ENCODE results near the gene PCDHGA12. TPM values are rescaled to one million over a fixed set of nuclear protein-coding genes. Genes with fewer than 3 reads are reported as not detected.

PCDHGA12 gene
- total RNA-seq (2022), result 0.79 and 0.91 TPM in 2 replicates
- Bru-seq, nascent RNA, result percentile 52 among the genes with signal in this experiment
- BruChase-seq, experiment 1, labeled RNA remaining after a 6-hour chase, result percentile 73 among the genes with signal in this experiment
- percentile 58 among the genes with signal in this experiment for BruChase-seq, experiment 2, labeled RNA remaining after a 2-hour chase
- long read RNA-seq, full-length matches to known transcripts, result 1 of 1 reads
- long read RNA-seq, partial matches to known transcripts, result 0 of 1 reads
- long read RNA-seq, other reads (novel, unspliced or antisense), result 0 of 1 reads

DNA sequence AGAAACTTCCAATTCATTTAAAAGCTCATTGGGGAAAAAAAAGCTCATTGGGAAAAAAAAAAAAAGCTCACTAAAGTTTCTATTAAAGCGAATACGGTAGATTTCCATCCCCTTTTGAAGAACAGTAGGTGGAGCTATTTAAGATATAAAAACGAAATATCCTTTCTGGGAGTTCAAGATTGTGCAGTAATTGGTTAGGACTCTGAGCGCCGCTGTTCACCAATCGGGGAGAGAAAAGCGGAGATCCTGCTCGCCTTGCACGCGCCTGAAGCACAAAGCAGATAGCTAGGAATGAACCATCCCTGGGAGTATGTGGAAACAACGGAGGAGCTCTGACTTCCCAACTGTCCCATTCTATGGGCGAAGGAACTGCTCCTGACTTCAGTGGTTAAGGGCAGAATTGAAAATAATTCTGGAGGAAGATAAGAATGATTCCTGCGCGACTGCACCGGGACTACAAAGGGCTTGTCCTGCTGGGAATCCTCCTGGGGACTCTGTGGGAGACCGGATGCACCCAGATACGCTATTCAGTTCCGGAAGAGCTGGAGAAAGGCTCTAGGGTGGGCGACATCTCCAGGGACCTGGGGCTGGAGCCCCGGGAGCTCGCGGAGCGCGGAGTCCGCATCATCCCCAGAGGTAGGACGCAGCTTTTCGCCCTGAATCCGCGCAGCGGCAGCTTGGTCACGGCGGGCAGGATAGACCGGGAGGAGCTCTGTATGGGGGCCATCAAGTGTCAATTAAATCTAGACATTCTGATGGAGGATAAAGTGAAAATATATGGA lies at the start of gene PCDHGA12:
PCDHGA12 (plus strand) TSS at position 176 of the 782 bp plus-strand sequence; CDS start at position 429, 253 bp downstream.
- H3K27ac Mint-ChIP-seq (ENCODE audit: low read depth, unreplicated experiment), result no peak within 1 kb of the TSS
- H3K36me3 Mint-ChIP-seq (ENCODE audit: insufficient read depth, unreplicated experiment), result no peaks in the 10 kb centered on the region
- POLR2A ChIA-PET, result interaction anchor here (0.7 to 1.0 kb wide), 3 partner anchors 9 to 46 kb away, joined by 3 read pairs; no protein-coding TSS in a partner anchor
- TF ChIP-seq, protein P1, sequence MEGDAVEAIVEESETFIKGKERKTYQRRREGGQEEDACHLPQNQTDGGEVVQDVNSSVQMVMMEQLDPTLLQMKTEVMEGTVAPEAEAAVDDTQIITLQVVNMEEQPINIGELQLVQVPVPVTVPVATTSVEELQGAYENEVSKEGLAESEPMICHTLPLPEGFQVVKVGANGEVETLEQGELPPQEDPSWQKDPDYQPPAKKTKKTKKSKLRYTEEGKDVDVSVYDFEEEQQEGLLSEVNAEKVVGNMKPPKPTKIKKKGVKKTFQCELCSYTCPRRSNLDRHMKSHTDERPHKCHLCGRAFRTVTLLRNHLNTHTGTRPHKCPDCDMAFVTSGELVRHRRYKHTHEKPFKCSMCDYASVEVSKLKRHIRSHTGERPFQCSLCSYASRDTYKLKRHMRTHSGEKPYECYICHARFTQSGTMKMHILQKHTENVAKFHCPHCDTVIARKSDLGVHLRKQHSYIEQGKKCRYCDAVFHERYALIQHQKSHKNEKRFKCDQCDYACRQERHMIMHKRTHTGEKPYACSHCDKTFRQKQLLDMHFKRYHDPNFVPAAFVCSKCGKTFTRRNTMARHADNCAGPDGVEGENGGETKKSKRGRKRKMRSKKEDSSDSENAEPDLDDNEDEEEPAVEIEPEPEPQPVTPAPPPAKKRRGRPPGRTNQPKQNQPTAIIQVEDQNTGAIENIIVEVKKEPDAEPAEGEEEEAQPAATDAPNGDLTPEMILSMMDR (IDR thresholded peaks at IDR 0.05; ENCODE audit: unreplicated experiment), result peak; percentile 30
- peak; percentile 89 for DNase-seq (ENCODE audit: unreplicated experiment)
- H3K9me3 Mint-ChIP-seq (ENCODE audit: unreplicated experiment), result peaks cover 58% of the 10 kb centered on the region
- no peaks in the 10 kb centered on the region for H3K4me1 Mint-ChIP-seq (ENCODE audit: insufficient read depth, unreplicated experiment)
- intact Hi-C loops (cut with micrococcal nuclease), result loop anchor here (1.0 kb wide), 1 partner anchor 94 kb away; no protein-coding TSS in a partner anchor
- H3K27me3 Mint-ChIP-seq (ENCODE audit: insufficient read depth, unreplicated experiment), result no peaks in the 10 kb centered on the region
- H3K4me3 Mint-ChIP-seq (ENCODE audit: unreplicated experiment), result peak within 1 kb of the TSS; percentile 19
- no TSS peak for BruUV-seq (replicated peaks)
- CTCF ChIA-PET, result interaction anchor here (0.5 to 1.4 kb wide), 9 partner anchors 8 to 244 kb away, joined by 3 to 9 read pairs (median 3); partner anchors contain the start of genes PCDHGA11, PCDHGB7 and PCDHGC3

DNA sequence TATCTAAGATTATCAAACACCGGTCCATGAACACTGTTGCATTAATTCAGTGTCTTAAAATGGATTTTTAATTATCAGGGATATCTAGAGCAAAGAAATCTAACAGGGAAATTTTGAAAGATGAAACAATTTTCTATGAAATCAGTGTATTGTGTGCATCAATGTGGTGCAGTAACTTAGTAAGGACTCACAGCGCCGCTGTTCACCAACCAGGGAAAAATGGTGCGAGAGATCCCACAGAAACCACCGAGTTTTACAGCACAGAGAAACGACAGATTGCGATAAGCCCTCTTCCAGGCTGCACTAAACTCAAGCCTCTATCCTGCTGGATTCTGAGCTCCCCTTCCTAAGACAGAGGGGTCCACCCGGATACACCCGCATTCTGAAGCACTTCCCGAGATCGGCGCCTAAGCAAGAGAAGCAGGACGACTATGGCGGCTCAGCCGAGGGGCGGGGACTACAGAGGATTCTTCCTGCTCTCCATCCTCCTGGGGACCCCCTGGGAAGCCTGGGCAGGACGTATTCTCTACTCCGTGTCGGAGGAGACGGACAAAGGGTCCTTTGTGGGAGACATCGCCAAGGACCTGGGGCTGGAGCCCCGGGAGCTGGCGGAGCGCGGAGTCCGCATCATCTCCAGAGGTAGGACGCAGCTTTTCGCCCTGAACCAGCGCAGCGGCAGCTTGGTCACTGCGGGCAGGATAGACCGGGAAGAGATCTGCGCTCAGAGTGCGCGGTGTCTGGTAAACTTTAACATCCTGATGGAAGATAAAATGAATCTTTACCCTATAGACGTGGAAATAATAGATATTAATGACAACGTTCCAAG lies 47.6 kb upstream of the PCDHGA12 start, which contains the start of gene PCDHGA7:
PCDHGA7 (plus strand) TSS at position 274 of the 826 bp plus-strand sequence; CDS start at position 432, 158 bp downstream.
- intact Hi-C loops (cut with micrococcal nuclease), result no loop called here
- Mint-ChIP-seq H3K4me1 (ENCODE audit: insufficient read depth, unreplicated experiment) (no peaks in the 10 kb centered on the region), H3K9me3 (ENCODE audit: unreplicated experiment) (no peaks in the 10 kb centered on the region), H3K27me3 (ENCODE audit: insufficient read depth, unreplicated experiment) (no peaks in the 10 kb centered on the region), H3K36me3 (ENCODE audit: insufficient read depth, unreplicated experiment) (peaks cover 4% of the 10 kb centered on the region), H3K27ac (ENCODE audit: low read depth, unreplicated experiment) (no peak within 1 kb of the TSS), H3K4me3 (ENCODE audit: unreplicated experiment) (peak within 1 kb of the TSS; percentile 64)
- TF ChIP-seq, protein P1 (IDR thresholded peaks at IDR 0.05; ENCODE audit: unreplicated experiment), result peak; percentile 18
- DNase-seq (ENCODE audit: unreplicated experiment), result no peak
- POLR2A ChIA-PET, result interaction anchor here (1.0 to 1.2 kb wide), 3 partner anchors 62 to 178 kb away, joined by 3 to 4 read pairs (median 4); partner anchors contain the start of gene TAF7
- CTCF ChIA-PET, result interaction anchor here (0.6 to 1.9 kb wide), 22 partner anchors 9 to 234 kb away, joined by 3 to 12 read pairs (median 4); partner anchors contain the start of genes PCDHB11, PCDHGA8, PCDHGC3 and TAF7
- BruUV-seq (replicated peaks), result TSS peak; percentile 39

DNA sequence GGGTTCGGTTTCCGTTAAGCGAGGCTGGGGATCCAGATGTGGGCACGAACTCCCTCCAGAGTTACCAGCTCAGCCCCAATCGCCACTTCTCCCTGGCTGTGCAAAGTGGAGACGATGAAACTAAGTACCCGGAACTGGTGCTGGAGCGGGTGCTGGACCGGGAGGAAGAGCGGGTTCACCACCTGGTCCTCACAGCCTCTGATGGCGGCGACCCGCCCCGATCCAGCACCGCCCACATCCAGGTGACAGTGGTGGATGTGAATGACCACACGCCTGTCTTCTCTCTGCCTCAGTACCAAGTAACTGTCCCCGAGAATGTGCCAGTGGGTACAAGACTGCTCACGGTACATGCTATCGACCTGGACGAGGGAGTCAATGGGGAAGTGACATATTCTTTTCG lies 47.0 kb upstream of the PCDHGA12 start:
- H3K27me3 Mint-ChIP-seq (ENCODE audit: insufficient read depth, unreplicated experiment), result no peaks in the 10 kb centered on the region
- no peaks in the 10 kb centered on the region for H3K4me1 Mint-ChIP-seq (ENCODE audit: insufficient read depth, unreplicated experiment)
- DNase-seq (ENCODE audit: unreplicated experiment), result no peak
- intact Hi-C loops (cut with micrococcal nuclease), result no loop called here
- TF ChIP-seq, protein P1 (IDR thresholded peaks at IDR 0.05; ENCODE audit: unreplicated experiment), result no peak
- BruUV-seq (replicated peaks), result no TSS peak
- ChIA-PET POLR2A (interaction anchor here (1.1 to 1.2 kb wide), 2 partner anchors 141 to 178 kb away, joined by 3 to 4 read pairs; no protein-coding TSS in a partner anchor), CTCF (interaction anchor here (0.6 to 1.9 kb wide), 18 partner anchors 9 to 234 kb away, joined by 3 to 12 read pairs (median 4); partner anchors contain the start of genes PCDHB11, PCDHGA8, PCDHGC3 and TAF7)
- no peak overlapping the region for H3K4me3 Mint-ChIP-seq (ENCODE audit: unreplicated experiment)
- no peak overlapping the region for H3K27ac Mint-ChIP-seq (ENCODE audit: low read depth, unreplicated experiment)
- H3K9me3 Mint-ChIP-seq (ENCODE audit: unreplicated experiment), result peaks cover 2% of the 10 kb centered on the region
- peaks cover 4% of the 10 kb centered on the region for H3K36me3 Mint-ChIP-seq (ENCODE audit: insufficient read depth, unreplicated experiment)

Data from MCF 10A (cell line).